Measurements from ENCODE around the gene NOS1AP.

GRCh38 chr1:162368451-162368850 lies 299.0 kb downstream of the NOS1AP start:
- no peak for TF ChIP-seq CTCF (IDR thresholded peaks at IDR 0.05)
- no peak for TF ChIP-seq POLR2A (IDR thresholded peaks at IDR 0.05)

Data from body of pancreas (tissue), 4 donors.